ENCODE results near the gene DCTN3.
"Not testable (repeated sequence)": the region's sequence is repeated elsewhere in the genome, so short reads cannot be mapped to it uniquely, and the experiment has no call there.

DCTN3 gene

GRCh38 chr9:34646211-34647083 lies 26.2 kb upstream of the DCTN3 start, which contains the start of gene GALT:
TSS of gene GALT (plus strand) at chr9:34646675. CDS start at chr9:34646705, 30 bp downstream.
- peak; percentile 98 for DNase-seq

- no peak for DNase-seq
Observed at GRCh38 chr9:34644766-34645314, 24.5 kb upstream of the DCTN3 start.

- no peak for DNase-seq
Observed at GRCh38 chr9:34642679-34643078, 22.4 kb upstream of the DCTN3 start.

- DNase-seq = not testable (repeated sequence)
Observed at GRCh38 chr9:34639322-34639721, 19.0 kb upstream of the DCTN3 start.

- peak; percentile 15 for DNase-seq
Observed at GRCh38 chr9:34638138-34638445, 17.8 kb upstream of the DCTN3 start.

- DNase-seq = peak; percentile 95
Observed at GRCh38 chr9:34637356-34638137, 17.3 kb upstream of the DCTN3 start, which contains the start of gene SIGMAR1. TSS of gene SIGMAR1 (minus strand) at chr9:34637787. CDS start at chr9:34637697, 90 bp downstream.

- DNase-seq = peak; percentile 12
Observed at GRCh38 chr9:34636791-34637355, 16.6 kb upstream of the DCTN3 start.

- no peak for DNase-seq
Observed at GRCh38 chr9:34635556-34635955, 15.3 kb upstream of the DCTN3 start.

- no peak for DNase-seq
Observed at GRCh38 chr9:34634551-34635248, 14.4 kb upstream of the DCTN3 start.

- peak; percentile 86 for DNase-seq
Observed at GRCh38 chr9:34633851-34634550, 13.7 kb upstream of the DCTN3 start.

GRCh38 chr9:34633166-34633565 lies 12.9 kb upstream of the DCTN3 start:
- no peak for DNase-seq

- no peak for DNase-seq
Observed at GRCh38 chr9:34630402-34631154, 10.3 kb upstream of the DCTN3 start.

- no peak for DNase-seq
Observed at GRCh38 chr9:34629491-34629808, 9.2 kb upstream of the DCTN3 start.

- peak; percentile 59 for DNase-seq
Observed at GRCh38 chr9:34628656-34629490, 8.6 kb upstream of the DCTN3 start, which contains the start of gene ARID3C. TSS of gene ARID3C (minus strand) at chr9:34629066. CDS start at chr9:34628014, 1,052 bp downstream.

- DNase-seq = no peak
Observed at GRCh38 chr9:34627716-34628655, 7.7 kb upstream of the DCTN3 start.

- DNase-seq = no peak
Observed at GRCh38 chr9:34625186-34625486, 4.8 kb upstream of the DCTN3 start.

GRCh38 chr9:34624475-34625185 lies 4.3 kb upstream of the DCTN3 start:
- DNase-seq = no peak
